Left ventricle myocardium inferior (tissue), 1 donor: ENCODE data around the gene HSD17B14. TPM values are rescaled to one million over a fixed set of nuclear protein-coding genes. Genes with fewer than 3 reads are reported as not detected.
"Not testable (repeated sequence)": the region's sequence is repeated elsewhere in the genome, so short reads cannot be mapped to it uniquely, and the experiment has no call there.

Experiments used
- DNase-seq: peaks from one replicate; pipeline ENCODE4 v3.0.0-alpha.2; 2020
- H3K27ac ChIP-seq: fragments of 200-600 bp; replicated peaks from 2 replicates; pipeline ENCODE4 v1.8.0; 2021
- H3K27me3 ChIP-seq: fragments of 200-600 bp; 2 replicates; pipeline ENCODE4 v1.8.0; 2021; ENCODE audit warnings: low read depth
- H3K36me3 ChIP-seq: fragments of 200-600 bp; 2 replicates; pipeline ENCODE4 v1.8.0; 2021
- H3K4me1 ChIP-seq: fragments of 200-600 bp; 2 replicates; pipeline ENCODE4 v1.8.0; 2021
- H3K4me3 ChIP-seq: fragments of 200-600 bp; 2 replicates; pipeline ENCODE4 v1.8.0; 2021; ENCODE audit warnings: mild to moderate bottlenecking, moderate library complexity
- H3K9me3 ChIP-seq: fragments of 200-600 bp; replicated peaks from 2 replicates; pipeline ENCODE4 v1.8.0; 2021
- intact Hi-C: fragments of 100-400 bp; cut with micrococcal nuclease; formaldehyde crosslinking; loops from one replicate; pipeline ENCODE4 v1.11.0; 2022
- long read RNA-seq: library from polyadenylated mRNA; unstranded; transcript quantifications from one replicate; pipeline ENCODE4 v2.0.0, GENCODE V29; 2021
- total RNA-seq: library from RNA; stranded (reverse); fragmentation: NEBNext Ultra II Directional; extraction: Animal tissue kit (Norgen Biotek cat#: 25700); gene quantifications from one replicate; pipeline ENCODE4 v1.2.1, GENCODE V29; 2021
- TF ChIP-seq, protein P1 (sequence below): fragments of 200-600 bp; IDR thresholded peaks from 2 replicates; pipeline ENCODE4 v1.8.0; 2021; ENCODE audit warnings: antibody characterized with exemption, mild to moderate bottlenecking, borderline replicate concordance
- donor health status: DM: no; HTN: yes; CAD: no; lungs with severe emphysema.

Gene HSD17B14
- 1.8 TPM for total RNA-seq
- long read RNA-seq, partial matches to known transcripts, result 1 of 4 reads
- long read RNA-seq, other reads (novel, unspliced or antisense), result 1 of 4 reads

DNA sequence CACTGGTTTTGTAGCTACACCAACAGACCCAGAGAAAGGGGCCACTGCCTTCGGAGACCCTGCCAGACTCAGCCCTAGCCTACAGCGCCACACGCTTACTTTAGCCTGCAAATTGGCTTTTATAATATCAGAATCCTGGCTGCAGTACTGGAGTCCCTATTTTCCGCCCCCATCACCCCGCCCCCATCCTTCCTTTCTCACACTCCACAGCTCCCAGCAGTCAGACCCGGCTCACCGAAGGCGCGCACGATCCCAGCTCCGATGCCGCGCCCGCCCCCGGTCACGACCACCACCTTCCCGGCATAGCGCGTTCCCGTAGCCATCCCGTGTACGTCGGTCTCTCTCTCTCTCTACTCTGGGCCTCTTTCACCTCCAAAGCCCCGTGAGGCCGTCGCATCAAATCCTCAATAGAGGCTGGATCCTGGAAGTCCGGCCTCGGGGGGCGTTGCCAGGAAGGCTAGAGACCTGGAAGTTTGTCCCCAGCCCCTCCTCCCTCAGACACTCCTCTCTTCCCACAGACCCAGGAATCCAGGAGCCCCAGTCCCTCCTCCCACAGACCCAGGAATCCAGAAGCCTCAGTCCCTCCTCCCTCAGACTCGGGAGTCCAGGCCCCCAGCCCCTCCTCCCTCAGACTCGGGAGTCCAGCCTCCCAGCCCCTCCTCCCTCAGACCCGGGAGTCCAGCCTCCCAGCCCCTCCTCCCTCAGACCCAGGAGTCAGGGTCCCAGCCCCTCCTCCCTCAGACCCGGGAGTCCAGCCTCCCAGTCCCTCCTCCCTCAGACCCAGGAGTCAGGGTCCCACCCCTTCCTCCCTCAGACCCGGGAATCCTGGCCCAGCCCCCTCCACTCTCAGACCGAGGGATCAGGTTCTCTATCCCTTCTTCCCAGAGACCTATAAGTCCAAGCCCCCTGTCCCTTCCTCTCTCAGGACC lies at the start of gene HSD17B14:
HSD17B14 (minus strand) TSS at position 403 of the 929 bp plus-strand sequence; CDS start at position 323, 80 bp downstream.
- DNase-seq, result no peak
- H3K27ac ChIP-seq, result peak within 1 kb of the TSS; percentile 73
- TF ChIP-seq, protein P1, sequence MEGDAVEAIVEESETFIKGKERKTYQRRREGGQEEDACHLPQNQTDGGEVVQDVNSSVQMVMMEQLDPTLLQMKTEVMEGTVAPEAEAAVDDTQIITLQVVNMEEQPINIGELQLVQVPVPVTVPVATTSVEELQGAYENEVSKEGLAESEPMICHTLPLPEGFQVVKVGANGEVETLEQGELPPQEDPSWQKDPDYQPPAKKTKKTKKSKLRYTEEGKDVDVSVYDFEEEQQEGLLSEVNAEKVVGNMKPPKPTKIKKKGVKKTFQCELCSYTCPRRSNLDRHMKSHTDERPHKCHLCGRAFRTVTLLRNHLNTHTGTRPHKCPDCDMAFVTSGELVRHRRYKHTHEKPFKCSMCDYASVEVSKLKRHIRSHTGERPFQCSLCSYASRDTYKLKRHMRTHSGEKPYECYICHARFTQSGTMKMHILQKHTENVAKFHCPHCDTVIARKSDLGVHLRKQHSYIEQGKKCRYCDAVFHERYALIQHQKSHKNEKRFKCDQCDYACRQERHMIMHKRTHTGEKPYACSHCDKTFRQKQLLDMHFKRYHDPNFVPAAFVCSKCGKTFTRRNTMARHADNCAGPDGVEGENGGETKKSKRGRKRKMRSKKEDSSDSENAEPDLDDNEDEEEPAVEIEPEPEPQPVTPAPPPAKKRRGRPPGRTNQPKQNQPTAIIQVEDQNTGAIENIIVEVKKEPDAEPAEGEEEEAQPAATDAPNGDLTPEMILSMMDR, result peak; percentile 20
- peak within 1 kb of the TSS; percentile 58 for H3K4me3 ChIP-seq
- no peaks in the 10 kb centered on the region for H3K9me3 ChIP-seq
- intact Hi-C loops, result loop anchor here (2.0 kb wide), 1 partner anchor 42 kb away; no protein-coding TSS in a partner anchor
- H3K27me3 ChIP-seq, result no peaks in the 10 kb centered on the region
- peaks cover 9% of the 10 kb centered on the region for H3K36me3 ChIP-seq
- peaks cover 19% of the 10 kb centered on the region for H3K4me1 ChIP-seq

DNA sequence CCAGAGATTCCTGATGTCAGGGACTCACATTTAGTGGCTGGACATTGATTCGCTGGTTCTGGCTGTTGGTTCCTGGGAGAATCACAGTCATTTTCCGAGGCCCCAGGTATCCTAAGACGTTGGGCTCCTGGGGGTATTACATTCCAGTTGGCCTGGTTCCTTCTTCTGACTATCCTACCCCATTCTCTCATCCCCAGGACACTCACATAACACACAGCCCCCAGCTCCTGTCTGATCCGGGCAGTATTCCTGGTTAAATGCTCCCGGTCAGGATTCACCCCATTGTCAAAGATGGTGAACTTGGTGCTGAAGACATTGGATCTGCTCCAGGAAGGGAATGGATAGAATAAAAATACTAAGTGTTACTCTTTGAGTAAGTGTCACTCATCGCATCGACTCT lies 47.4 kb upstream of the HSD17B14 start:
- H3K27me3 ChIP-seq, result no peaks in the 10 kb centered on the region
- H3K4me1 ChIP-seq, result peaks cover 15% of the 10 kb centered on the region
- H3K4me3 ChIP-seq, result no peak overlapping the region
- intact Hi-C loops, result no loop called here
- no peak overlapping the region for H3K27ac ChIP-seq
- TF ChIP-seq, protein P1, result no peak
- peaks cover 2% of the 10 kb centered on the region for H3K36me3 ChIP-seq
- no peak for DNase-seq
- no peaks in the 10 kb centered on the region for H3K9me3 ChIP-seq

DNA sequence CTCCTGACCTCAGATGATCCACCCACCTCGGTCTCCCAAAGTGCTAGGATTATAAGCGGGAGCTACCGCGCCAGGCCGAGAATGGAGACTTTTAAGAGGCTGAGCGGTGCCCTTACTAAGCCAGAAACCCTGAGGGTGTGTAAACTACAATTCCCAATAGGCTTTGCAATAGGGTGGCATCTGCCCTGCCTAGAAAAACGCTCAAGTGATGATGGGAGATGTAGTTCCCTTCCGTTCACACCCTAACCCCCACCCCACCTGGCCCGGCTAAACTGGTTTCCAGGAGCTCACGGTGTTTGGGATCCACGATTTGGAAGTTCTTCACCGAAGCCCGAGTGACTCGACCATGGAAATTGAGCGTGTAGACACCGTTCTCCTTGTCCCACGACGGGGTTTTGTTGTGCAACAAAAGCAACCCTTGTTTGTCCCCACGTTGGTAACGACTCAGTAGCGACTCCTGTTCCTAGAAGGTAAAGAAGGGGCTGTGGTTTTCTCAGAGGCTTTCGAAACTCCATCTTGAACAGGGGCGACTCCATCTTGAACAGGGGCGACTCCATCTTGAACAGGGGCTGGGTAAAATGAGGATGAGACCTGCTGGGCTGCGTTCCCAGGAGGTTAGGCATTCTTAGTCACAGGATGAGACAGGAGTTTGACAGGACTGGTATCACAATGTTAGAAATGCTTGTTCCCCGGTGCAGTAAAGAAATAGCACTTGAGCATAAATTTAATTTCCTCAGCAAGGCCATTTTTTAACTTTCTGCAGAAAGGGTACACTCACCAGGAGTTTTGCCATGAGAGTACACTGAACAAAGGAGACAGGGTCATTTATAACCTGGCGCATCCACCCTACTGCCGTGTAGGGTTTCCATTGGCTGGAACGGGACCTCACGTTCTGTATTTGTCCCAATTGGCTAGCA lies 45.7 kb upstream of the HSD17B14 start:
- DNase-seq, result no peak
- intact Hi-C loops, result no loop called here
- TF ChIP-seq, protein P1, result no peak

DNA sequence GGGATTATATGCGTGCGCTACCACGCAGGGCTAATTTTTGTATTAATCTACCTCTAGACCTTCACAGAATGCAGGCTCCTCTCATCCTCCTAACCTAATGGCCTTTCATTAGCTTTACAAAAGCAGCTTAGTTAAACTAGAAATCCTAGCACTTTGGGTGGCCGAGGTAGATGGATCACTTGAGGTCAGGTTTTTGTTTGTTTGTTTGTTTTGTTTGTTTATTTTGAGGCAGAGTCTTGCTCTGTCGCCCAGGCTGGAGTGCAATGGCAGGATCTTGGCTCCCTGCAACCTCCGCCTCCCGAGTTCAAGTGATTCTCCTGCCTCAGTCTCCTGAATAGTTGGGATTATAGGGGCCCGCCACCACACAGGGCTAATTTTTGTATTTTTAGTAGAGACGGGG lies 43.4 kb upstream of the HSD17B14 start:
- H3K4me3 ChIP-seq, DNase-seq, H3K27me3 ChIP-seq, intact Hi-C loops, H3K9me3 ChIP-seq: not testable (repeated sequence)
- Histone ChIP-seq H3K36me3 (peaks cover 35% of the 10 kb centered on the region), H3K4me1 (peaks cover 55% of the 10 kb centered on the region), H3K27ac (peak overlapping the region; percentile 100)

More for the DNA sequence above, 45.7 kb upstream of the HSD17B14 start:
- H3K4me3 ChIP-seq, result no peak overlapping the region
- peaks cover 32% of the 10 kb centered on the region for H3K4me1 ChIP-seq
- peaks cover 12% of the 10 kb centered on the region for H3K36me3 ChIP-seq
- no peaks in the 10 kb centered on the region for H3K9me3 ChIP-seq
- H3K27ac ChIP-seq, result no peak overlapping the region
- H3K27me3 ChIP-seq, result no peaks in the 10 kb centered on the region

DNA sequence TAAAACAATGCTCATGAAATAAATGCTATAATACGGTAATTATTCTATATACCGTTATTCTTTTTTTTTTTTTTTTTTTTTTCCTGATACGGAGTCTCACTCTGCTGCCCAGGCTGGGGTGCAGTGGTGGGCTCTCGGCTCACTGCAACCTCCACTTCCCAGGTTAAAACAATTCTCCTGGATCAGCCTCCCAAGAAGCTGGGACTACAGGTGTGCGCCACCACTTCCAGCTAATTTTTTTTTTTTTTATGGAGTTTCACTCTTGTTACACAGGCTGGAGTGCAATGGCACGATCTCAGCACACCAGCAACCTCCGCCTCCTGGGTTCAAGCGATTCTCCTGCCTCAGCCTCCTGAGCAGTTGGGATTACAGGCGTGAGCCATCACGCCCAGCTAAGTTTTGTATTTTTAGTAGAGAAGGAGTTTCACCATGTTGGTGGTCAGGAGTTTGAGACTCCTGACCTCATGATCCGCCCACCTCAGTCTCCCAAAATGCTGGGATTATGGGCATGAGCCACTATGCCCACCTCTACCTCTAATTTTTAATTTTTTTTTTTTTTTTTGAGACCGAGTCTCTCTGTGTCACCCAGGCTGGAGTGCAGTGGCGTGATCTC lies 42.8 kb upstream of the HSD17B14 start:
- TF ChIP-seq, protein P1, result no peak
- no peak for DNase-seq
- Histone ChIP-seq H3K27ac (peak overlapping the region; percentile 100), H3K4me3 (no peak overlapping the region), H3K36me3 (peaks cover 40% of the 10 kb centered on the region), H3K4me1 (peaks cover 61% of the 10 kb centered on the region), H3K27me3 (no peaks in the 10 kb centered on the region), H3K9me3 (no peaks in the 10 kb centered on the region)
- intact Hi-C loops, result no loop called here
